Stimulated activated effector memory CD8-positive, alpha-beta T cell treated with anti-CD3 and anti-CD28 coated beads, Interleukin-12 subunit alpha, Interleukin-12 subunit beta, amount 100 ng/mL, for 72 hours (primary cell): ENCODE data around the gene FJX1.

Source experiments
- ATAC-seq: fragments of 150-1000 bp; cut with Tn5 transposase; 2 replicates; pipeline ENCODE4 v1.10.0; 2021
- DNase-seq, 2 donors: peaks; one replicate each; pipeline ENCODE4 v3.0.0; 2021 to 2022; ENCODE audit warnings: low spot score in 2 of 2
- H3K27ac Mint-ChIP-seq: one replicate; pipeline ENCODE4 v1.8.0; 2022; ENCODE audit warnings: mild to moderate bottlenecking, mixed read lengths
- H3K36me3 Mint-ChIP-seq: one replicate; pipeline ENCODE4 v1.8.0; 2022; ENCODE audit warnings: mild to moderate bottlenecking, mixed read lengths
- H3K4me1 Mint-ChIP-seq: one replicate; pipeline ENCODE4 v1.8.0; 2022; ENCODE audit warnings: mixed read lengths
- H3K4me3 Mint-ChIP-seq: one replicate; pipeline ENCODE4 v1.8.0; 2022; ENCODE audit warnings: mild to moderate bottlenecking, mixed read lengths
- H3K9me3 Mint-ChIP-seq: one replicate; pipeline ENCODE4 v1.8.0; 2022; ENCODE audit warnings: mixed read lengths

The FJX1 gene

GRCh38 chr11:35617687-35618496 lies at the start of gene FJX1:
FJX1 (plus strand) TSS chr11:35618460; CDS start chr11:35618637, 177 bp downstream.
- no peak within 1 kb of the TSS for H3K27ac Mint-ChIP-seq
- DNase-seq (peak in 1 of 2 donors; percentile 52), ATAC-seq (peak; percentile 32)
- H3K9me3 Mint-ChIP-seq, result no peaks in the 10 kb centered on the region
- peak within 1 kb of the TSS; percentile 59 for H3K4me3 Mint-ChIP-seq
- no peaks in the 10 kb centered on the region for H3K36me3 Mint-ChIP-seq
- H3K4me1 Mint-ChIP-seq, result no peaks in the 10 kb centered on the region

GRCh38 chr11:35571696-35572095 lies 46.6 kb upstream of the FJX1 start:
- DNase-seq (no peak), ATAC-seq (no peak)
- no peak overlapping the region for H3K4me3 Mint-ChIP-seq
- no peaks in the 10 kb centered on the region for H3K4me1 Mint-ChIP-seq
- H3K36me3 Mint-ChIP-seq, result no peaks in the 10 kb centered on the region
- H3K27ac Mint-ChIP-seq, result no peak overlapping the region
- peaks cover 7% of the 10 kb centered on the region for H3K9me3 Mint-ChIP-seq

- no peak for DNase-seq
Measured at GRCh38 chr11:35579557-35580396, 38.5 kb upstream of the FJX1 start.

GRCh38 chr11:35580397-35580781 lies 37.9 kb upstream of the FJX1 start:
- Mint-ChIP-seq H3K4me3 (no peak overlapping the region), H3K27ac (no peak overlapping the region), H3K9me3 (no peaks in the 10 kb centered on the region), H3K4me1 (no peaks in the 10 kb centered on the region), H3K36me3 (no peaks in the 10 kb centered on the region)
- ATAC-seq (no peak), DNase-seq (no peak)

More at GRCh38 chr11:35579557-35580396, 38.5 kb upstream of the FJX1 start:
- ATAC-seq, result no peak
- no peaks in the 10 kb centered on the region for H3K4me1 Mint-ChIP-seq
- no peak overlapping the region for H3K27ac Mint-ChIP-seq
- H3K9me3 Mint-ChIP-seq, result no peaks in the 10 kb centered on the region
- H3K4me3 Mint-ChIP-seq, result no peak overlapping the region
- no peaks in the 10 kb centered on the region for H3K36me3 Mint-ChIP-seq

- Mint-ChIP-seq H3K4me1 (no peaks in the 10 kb centered on the region), H3K9me3 (no peaks in the 10 kb centered on the region), H3K4me3 (no peak overlapping the region), H3K27ac (no peak overlapping the region), H3K36me3 (no peaks in the 10 kb centered on the region)
- DNase-seq (no peak), ATAC-seq (peak; percentile 28)
Measured at GRCh38 chr11:35582033-35582432, 36.2 kb upstream of the FJX1 start.

- Mint-ChIP-seq H3K4me3 (no peak overlapping the region), H3K27ac (no peak overlapping the region), H3K4me1 (no peaks in the 10 kb centered on the region), H3K36me3 (no peaks in the 10 kb centered on the region), H3K9me3 (no peaks in the 10 kb centered on the region)
- ATAC-seq (no peak), DNase-seq (no peak)
Measured at GRCh38 chr11:35583126-35583525, 35.1 kb upstream of the FJX1 start.

GRCh38 chr11:35583843-35584242 lies 34.4 kb upstream of the FJX1 start:
- Mint-ChIP-seq H3K36me3 (no peaks in the 10 kb centered on the region), H3K4me3 (no peak overlapping the region), H3K27ac (no peak overlapping the region), H3K4me1 (no peaks in the 10 kb centered on the region), H3K9me3 (no peaks in the 10 kb centered on the region)
- no peak for ATAC-seq
- DNase-seq, result no peak

- DNase-seq (no peak), ATAC-seq (no peak)
- Mint-ChIP-seq H3K4me3 (no peak overlapping the region), H3K27ac (no peak overlapping the region), H3K36me3 (no peaks in the 10 kb centered on the region), H3K9me3 (no peaks in the 10 kb centered on the region), H3K4me1 (no peaks in the 10 kb centered on the region)
Measured at GRCh38 chr11:35584321-35584720, 33.9 kb upstream of the FJX1 start.

- H3K4me3 Mint-ChIP-seq, result no peak overlapping the region
- H3K9me3 Mint-ChIP-seq, result no peaks in the 10 kb centered on the region
- ATAC-seq, result no peak
- H3K27ac Mint-ChIP-seq, result no peak overlapping the region
- DNase-seq, result no peak
- H3K4me1 Mint-ChIP-seq, result no peaks in the 10 kb centered on the region
- H3K36me3 Mint-ChIP-seq, result no peaks in the 10 kb centered on the region
Measured at GRCh38 chr11:35585416-35585815, 32.8 kb upstream of the FJX1 start.

- no peaks in the 10 kb centered on the region for H3K4me1 Mint-ChIP-seq
Measured at GRCh38 chr11:35586222-35586621, 32.0 kb upstream of the FJX1 start.

GRCh38 chr11:35587972-35588371 lies 30.3 kb upstream of the FJX1 start:
- no peak for DNase-seq
- Mint-ChIP-seq H3K27ac (no peak overlapping the region), H3K4me1 (no peaks in the 10 kb centered on the region), H3K36me3 (no peaks in the 10 kb centered on the region), H3K9me3 (no peaks in the 10 kb centered on the region), H3K4me3 (no peak overlapping the region)
- ATAC-seq, result no peak

More at GRCh38 chr11:35586222-35586621, 32.0 kb upstream of the FJX1 start:
- Mint-ChIP-seq H3K4me3 (no peak overlapping the region), H3K9me3 (no peaks in the 10 kb centered on the region), H3K27ac (no peak overlapping the region), H3K36me3 (no peaks in the 10 kb centered on the region)
- no peak for ATAC-seq
- no peak for DNase-seq

- H3K27ac Mint-ChIP-seq, result no peak overlapping the region
- DNase-seq, result no peak
- H3K4me3 Mint-ChIP-seq, result no peak overlapping the region
- no peaks in the 10 kb centered on the region for H3K36me3 Mint-ChIP-seq
- no peaks in the 10 kb centered on the region for H3K4me1 Mint-ChIP-seq
- no peak for ATAC-seq
- H3K9me3 Mint-ChIP-seq, result no peaks in the 10 kb centered on the region
Measured at GRCh38 chr11:35588627-35589026, 29.6 kb upstream of the FJX1 start.

GRCh38 chr11:35589281-35589680 lies 29.0 kb upstream of the FJX1 start:
- H3K9me3 Mint-ChIP-seq, result no peaks in the 10 kb centered on the region
- H3K36me3 Mint-ChIP-seq, result no peaks in the 10 kb centered on the region
- no peak overlapping the region for H3K27ac Mint-ChIP-seq
- ATAC-seq, result no peak
- no peak overlapping the region for H3K4me3 Mint-ChIP-seq
- H3K4me1 Mint-ChIP-seq, result no peaks in the 10 kb centered on the region
- DNase-seq, result no peak

- ATAC-seq (no peak), DNase-seq (no peak)
- Mint-ChIP-seq H3K4me3 (no peak overlapping the region), H3K9me3 (no peaks in the 10 kb centered on the region), H3K4me1 (no peaks in the 10 kb centered on the region), H3K27ac (no peak overlapping the region), H3K36me3 (no peaks in the 10 kb centered on the region)
Measured at GRCh38 chr11:35590412-35590811, 27.8 kb upstream of the FJX1 start.

GRCh38 chr11:35593143-35593542 lies 25.1 kb upstream of the FJX1 start:
- ATAC-seq, result no peak
- Mint-ChIP-seq H3K4me1 (no peaks in the 10 kb centered on the region), H3K9me3 (no peaks in the 10 kb centered on the region)

GRCh38 chr11:35594680-35595079 lies 23.6 kb upstream of the FJX1 start:
- H3K27ac Mint-ChIP-seq, result no peak overlapping the region
- DNase-seq (no peak), ATAC-seq (no peak)
- no peaks in the 10 kb centered on the region for H3K4me1 Mint-ChIP-seq
- no peak overlapping the region for H3K4me3 Mint-ChIP-seq
- no peaks in the 10 kb centered on the region for H3K36me3 Mint-ChIP-seq
- H3K9me3 Mint-ChIP-seq, result no peaks in the 10 kb centered on the region

More at GRCh38 chr11:35593143-35593542, 25.1 kb upstream of the FJX1 start:
- Mint-ChIP-seq H3K27ac (no peak overlapping the region), H3K4me3 (no peak overlapping the region), H3K36me3 (no peaks in the 10 kb centered on the region)
- DNase-seq, result no peak
